ENCODE measurements around the gene HAAO. TPM values are rescaled to one million over a fixed set of nuclear protein-coding genes. Genes with fewer than 3 reads are reported as not detected.
A peak's percentile ranks its signal among the peaks of the same experiment; 100 is the strongest.

Gene HAAO
- total and polyA plus RNA-seq, 2 of the 13 experiments (the other 11 are each of a cell fraction or from before 2014, with no cell fraction given), result 36.1 to 42.7 TPM

DNA sequence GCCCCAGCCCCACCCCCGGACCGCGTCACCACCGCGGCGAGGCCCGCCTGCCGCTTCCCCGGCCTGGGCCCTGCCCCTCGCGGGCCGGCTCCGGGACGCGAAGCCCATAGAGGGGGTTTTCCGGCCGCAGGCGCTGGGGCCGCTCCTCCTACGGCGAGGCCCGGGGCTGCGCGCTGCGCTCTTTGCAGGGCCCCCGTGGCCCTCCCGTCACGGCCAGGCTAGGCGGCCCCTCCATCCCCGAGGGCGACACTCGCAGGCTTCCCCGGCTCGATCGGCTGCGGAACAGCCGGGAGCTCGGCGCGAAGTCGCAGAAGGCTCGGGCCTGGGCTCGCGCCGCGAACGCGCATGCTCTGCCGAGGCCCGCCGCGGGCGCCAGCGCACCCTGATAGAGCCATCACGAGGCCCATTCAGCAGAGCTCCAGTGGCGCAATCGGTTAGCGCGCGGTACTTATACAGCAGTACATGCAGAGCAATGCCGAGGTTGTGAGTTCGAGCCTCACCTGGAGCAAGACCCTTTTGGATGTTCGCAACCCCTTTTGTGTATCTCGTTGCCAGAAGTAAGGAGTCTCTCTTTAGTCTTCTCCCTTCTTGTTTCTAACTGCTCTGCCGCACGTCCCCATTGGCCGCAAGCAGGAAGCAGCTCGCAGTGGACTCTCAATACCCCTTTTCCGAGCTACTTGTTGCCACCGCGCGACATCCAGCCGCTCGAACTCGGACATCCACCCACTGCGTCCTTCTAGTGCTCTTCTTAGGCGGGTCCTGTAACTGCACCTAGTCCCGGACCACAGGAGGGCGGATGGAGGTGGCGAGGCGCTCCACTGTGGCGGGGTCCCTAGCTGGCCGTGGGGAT, 18.0 kb upstream of the HAAO start (continued):
- TF ChIP-seq, protein P1, sequence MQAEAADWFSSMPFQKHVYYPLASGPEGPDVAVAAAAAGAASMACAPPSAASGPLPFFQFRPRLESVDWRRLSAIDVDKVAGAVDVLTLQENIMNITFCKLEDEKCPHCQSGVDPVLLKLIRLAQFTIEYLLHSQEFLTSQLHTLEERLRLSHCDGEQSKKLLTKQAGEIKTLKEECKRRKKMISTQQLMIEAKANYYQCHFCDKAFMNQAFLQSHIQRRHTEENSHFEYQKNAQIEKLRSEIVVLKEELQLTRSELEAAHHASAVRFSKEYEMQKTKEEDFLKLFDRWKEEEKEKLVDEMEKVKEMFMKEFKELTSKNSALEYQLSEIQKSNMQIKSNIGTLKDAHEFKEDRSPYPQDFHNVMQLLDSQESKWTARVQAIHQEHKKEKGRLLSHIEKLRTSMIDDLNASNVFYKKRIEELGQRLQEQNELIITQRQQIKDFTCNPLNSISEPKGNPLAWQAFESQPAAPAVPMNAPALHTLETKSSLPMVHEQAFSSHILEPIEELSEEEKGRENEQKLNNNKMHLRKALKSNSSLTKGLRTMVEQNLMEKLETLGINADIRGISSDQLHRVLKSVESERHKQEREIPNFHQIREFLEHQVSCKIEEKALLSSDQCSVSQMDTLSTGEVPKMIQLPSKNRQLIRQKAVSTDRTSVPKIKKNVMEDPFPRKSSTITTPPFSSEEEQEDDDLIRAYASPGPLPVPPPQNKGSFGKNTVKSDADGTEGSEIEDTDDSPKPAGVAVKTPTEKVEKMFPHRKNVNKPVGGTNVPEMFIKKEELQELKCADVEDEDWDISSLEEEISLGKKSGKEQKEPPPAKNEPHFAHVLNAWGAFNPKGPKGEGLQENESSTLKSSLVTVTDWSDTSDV (CRISPR knock-in tag; IDR thresholded peaks at IDR 0.05), result peak; percentile 88
- TF ChIP-seq NFIB (CRISPR knock-in tag; IDR thresholded peaks at IDR 0.05; ENCODE audit: borderline replicate concordance) (0 out of 2 replicates have a peak, but pooled peaks have one; percentile 75), ZNF577 (CRISPR knock-in tag; IDR thresholded peaks at IDR 0.05; ENCODE audit: borderline replicate concordance, low read depth) (0 out of 2 replicates have a peak, but pooled peaks have one; percentile 75), SSRP1 (CRISPR knock-in tag; IDR thresholded peaks at IDR 0.05) (peak; percentile 99), TARDBP (CRISPR knock-in tag; IDR thresholded peaks at IDR 0.05) (peak; percentile 94), CBFB (CRISPR knock-in tag; IDR thresholded peaks at IDR 0.05) (peak; percentile 86), FOSL2 (CRISPR knock-in tag; IDR thresholded peaks at IDR 0.05) (peak; percentile 70; the same call in 1 of the 2 replicates), MBNL3 (CRISPR knock-in tag; conservative IDR thresholded peaks at IDR 0.05) (no peak), SAP130 (CRISPR knock-in tag; IDR thresholded peaks at IDR 0.05; ENCODE audit: low read depth) (peak; percentile 73)
- TF ChIP-seq, protein P2, sequence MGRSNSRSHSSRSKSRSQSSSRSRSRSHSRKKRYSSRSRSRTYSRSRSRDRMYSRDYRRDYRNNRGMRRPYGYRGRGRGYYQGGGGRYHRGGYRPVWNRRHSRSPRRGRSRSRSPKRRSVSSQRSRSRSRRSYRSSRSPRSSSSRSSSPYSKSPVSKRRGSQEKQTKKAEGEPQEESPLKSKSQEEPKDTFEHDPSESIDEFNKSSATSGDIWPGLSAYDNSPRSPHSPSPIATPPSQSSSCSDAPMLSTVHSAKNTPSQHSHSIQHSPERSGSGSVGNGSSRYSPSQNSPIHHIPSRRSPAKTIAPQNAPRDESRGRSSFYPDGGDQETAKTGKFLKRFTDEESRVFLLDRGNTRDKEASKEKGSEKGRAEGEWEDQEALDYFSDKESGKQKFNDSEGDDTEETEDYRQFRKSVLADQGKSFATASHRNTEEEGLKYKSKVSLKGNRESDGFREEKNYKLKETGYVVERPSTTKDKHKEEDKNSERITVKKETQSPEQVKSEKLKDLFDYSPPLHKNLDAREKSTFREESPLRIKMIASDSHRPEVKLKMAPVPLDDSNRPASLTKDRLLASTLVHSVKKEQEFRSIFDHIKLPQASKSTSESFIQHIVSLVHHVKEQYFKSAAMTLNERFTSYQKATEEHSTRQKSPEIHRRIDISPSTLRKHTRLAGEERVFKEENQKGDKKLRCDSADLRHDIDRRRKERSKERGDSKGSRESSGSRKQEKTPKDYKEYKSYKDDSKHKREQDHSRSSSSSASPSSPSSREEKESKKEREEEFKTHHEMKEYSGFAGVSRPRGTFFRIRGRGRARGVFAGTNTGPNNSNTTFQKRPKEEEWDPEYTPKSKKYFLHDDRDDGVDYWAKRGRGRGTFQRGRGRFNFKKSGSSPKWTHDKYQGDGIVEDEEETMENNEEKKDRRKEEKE (IDR thresholded peaks at IDR 0.05), result no peak
- TF ChIP-seq, protein P3, sequence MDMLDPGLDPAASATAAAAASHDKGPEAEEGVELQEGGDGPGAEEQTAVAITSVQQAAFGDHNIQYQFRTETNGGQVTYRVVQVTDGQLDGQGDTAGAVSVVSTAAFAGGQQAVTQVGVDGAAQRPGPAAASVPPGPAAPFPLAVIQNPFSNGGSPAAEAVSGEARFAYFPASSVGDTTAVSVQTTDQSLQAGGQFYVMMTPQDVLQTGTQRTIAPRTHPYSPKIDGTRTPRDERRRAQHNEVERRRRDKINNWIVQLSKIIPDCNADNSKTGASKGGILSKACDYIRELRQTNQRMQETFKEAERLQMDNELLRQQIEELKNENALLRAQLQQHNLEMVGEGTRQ (IDR thresholded peaks at IDR 0.05; ENCODE audit: low read depth, low read length), result no peak
- TF ChIP-seq, protein P3 (CRISPR knock-in tag; IDR thresholded peaks at IDR 0.05; ENCODE audit: borderline replicate concordance), result no peak
- TF ChIP-seq, protein P4, sequence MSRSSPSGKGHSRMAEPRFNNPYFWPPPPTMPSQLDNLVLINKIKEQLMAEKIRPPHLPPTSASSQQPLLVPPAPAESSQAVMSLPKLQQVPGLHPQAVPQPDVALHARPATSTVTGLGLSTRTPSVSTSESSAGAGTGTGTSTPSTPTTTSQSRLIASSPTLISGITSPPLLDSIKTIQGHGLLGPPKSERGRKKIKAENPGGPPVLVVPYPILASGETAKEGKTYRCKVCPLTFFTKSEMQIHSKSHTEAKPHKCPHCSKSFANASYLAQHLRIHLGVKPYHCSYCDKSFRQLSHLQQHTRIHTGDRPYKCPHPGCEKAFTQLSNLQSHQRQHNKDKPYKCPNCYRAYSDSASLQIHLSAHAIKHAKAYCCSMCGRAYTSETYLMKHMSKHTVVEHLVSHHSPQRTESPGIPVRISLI (CRISPR knock-in tag; IDR thresholded peaks at IDR 0.05; ENCODE audit: borderline replicate concordance), result no peak; the same call in 1 of the 2 replicates
- TF ChIP-seq, protein P5, sequence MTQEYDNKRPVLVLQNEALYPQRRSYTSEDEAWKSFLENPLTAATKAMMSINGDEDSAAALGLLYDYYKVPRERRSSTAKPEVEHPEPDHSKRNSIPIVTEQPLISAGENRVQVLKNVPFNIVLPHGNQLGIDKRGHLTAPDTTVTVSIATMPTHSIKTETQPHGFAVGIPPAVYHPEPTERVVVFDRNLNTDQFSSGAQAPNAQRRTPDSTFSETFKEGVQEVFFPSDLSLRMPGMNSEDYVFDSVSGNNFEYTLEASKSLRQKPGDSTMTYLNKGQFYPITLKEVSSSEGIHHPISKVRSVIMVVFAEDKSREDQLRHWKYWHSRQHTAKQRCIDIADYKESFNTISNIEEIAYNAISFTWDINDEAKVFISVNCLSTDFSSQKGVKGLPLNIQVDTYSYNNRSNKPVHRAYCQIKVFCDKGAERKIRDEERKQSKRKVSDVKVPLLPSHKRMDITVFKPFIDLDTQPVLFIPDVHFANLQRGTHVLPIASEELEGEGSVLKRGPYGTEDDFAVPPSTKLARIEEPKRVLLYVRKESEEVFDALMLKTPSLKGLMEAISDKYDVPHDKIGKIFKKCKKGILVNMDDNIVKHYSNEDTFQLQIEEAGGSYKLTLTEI (CRISPR knock-in tag; conservative IDR thresholded peaks at IDR 0.05), result no peak; the same call in 1 of the 2 replicates
- TF ChIP-seq, protein P6, sequence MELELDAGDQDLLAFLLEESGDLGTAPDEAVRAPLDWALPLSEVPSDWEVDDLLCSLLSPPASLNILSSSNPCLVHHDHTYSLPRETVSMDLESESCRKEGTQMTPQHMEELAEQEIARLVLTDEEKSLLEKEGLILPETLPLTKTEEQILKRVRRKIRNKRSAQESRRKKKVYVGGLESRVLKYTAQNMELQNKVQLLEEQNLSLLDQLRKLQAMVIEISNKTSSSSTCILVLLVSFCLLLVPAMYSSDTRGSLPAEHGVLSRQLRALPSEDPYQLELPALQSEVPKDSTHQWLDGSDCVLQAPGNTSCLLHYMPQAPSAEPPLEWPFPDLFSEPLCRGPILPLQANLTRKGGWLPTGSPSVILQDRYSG (CRISPR knock-in tag; IDR thresholded peaks at IDR 0.05), result peak; percentile 94; the same call in 1 of the 2 replicates
